CD4-positive, alpha-beta T cell treated with Interleukin-2 at 100 ng/mL for 4 hours (primary cell): ENCODE results near the gene ABCG4.
"Not testable (repeated sequence)": the region's sequence is repeated elsewhere in the genome, so short reads cannot be mapped to it uniquely, and the experiment has no call there.

Source experiments
- DNase-seq: peaks from one replicate; pipeline ENCODE4 v3.0.0-alpha.2; 2020; ENCODE audit warnings: low spot score

ABCG4 gene

DNA sequence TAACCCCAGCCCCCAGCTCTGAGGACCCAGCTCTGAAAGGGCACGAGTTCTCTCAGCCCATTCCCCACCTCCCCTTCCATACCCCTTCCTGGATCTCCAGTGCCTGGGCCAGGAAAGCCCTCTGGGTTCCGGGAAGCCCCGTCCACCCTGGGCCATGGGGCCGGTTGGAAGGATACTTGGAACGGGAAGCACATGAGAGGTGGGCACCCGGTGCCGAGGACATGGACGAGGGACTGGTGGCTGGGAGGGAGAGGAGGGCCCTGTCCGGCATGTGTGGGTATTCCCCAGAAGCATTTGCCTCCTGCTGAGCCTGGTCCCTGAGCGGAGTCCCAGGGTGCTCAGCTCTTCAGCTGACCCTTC, 32.6 kb upstream of the ABCG4 start:
- no peak for DNase-seq

DNA sequence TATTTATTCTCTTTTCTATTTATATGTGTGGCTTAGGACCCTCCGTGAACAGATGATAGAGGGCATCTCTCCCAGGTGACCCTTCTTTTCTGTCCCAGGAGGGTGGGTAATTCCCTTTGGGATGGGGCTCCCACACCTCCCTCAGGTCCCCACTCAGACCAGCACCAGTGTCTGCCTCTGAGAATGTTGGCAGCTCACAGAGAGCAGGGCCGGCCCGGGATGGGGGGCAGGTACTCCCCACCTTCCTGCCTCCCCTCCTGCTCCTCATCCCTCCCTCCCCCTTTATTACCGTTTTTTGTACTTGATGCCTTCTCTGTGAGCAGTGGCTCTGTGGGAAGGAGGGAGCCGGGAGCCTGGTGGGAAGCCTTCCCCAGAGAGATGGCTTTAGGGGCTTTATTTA, 32.3 kb upstream of the ABCG4 start:
- DNase-seq = no peak

DNA sequence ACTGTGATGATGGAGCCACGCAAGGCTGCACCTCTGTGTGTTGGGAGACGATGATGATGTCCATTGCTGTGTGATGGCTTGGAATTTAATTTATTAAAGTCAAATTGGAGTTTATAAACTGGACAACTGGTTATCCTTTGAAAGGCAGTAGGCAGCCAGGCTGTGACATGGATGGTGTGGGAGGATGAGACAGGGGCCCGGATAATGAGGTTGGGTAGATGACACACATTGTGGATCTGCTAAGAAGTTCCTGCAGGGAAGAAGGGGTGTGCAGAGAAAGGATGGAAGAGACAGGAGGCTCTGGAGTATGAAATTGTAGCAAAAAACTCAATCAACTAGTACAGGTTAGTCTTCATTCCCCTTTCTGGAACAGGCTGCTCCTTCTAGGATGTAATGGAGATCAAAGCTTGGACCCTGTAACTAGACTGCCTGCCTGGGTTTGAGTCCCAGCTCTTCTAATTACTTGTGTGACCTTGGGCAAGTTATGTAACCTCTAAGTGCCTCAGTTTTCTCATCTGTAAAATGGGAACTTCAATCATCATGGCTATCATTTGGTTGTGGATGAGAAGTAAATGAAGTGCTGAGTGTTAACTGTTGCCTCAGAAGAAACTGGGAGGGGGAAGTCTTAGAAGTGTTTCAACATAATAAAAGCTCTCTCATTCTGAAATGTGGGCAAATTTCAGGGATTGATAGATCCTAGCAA, 31.7 kb upstream of the ABCG4 start:
- DNase-seq = no peak

DNA sequence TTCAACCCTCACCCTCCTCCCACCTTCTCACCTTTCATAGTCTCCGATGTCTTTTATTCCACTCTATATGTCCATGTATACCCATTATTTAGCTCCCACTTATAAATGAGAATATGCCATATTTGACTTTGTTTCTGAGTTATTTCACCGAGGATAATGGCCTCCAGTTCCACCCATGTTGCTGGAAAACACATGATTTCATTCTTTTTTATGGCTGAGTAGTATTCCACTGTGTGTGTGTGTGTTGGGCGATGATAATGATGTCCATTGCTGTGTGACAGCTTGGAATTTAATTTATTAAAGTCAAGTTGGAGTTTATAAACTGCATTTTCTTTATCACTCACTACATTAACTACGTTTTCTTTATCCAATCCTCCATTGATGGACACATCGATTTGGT, 30.6 kb upstream of the ABCG4 start:
- DNase-seq = no peak

DNA sequence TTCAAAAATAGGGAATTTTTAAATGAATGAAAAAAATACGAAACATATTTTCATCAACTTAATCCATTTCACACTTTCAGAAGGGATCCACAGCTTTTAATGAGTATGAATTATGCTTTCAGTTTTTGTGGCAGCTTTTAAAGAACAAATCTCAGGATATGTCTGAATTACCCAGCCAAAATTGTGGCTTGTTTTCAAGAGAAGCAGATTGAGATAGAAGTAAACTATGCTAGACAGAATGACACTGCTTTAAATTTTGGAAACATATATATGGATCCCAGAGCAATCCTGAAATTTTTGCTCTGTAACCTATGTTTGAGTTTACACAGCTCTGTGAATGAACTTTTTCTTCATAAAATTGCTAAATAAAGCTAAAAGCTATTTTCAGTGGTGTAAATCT, 29.9 kb upstream of the ABCG4 start:
- no peak for DNase-seq

DNA sequence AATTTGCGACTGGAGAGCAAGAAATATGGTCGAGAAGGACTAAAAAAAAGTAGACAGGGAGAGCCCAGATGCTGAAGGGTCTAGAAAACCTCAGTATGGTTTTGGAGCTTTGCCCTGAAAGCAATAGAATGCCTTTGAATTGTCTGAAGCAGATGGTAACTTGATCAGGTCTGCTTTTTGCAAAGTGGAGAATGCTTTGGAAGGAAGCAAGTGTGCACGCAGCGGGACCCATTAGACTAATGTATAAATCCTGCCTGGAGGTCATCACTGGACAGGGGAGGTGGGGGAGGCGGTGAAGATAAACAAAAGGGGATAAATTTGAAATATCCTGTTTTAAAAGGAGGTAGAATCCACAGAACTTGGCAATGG, 28.2 kb upstream of the ABCG4 start:
- DNase-seq = no peak

DNA sequence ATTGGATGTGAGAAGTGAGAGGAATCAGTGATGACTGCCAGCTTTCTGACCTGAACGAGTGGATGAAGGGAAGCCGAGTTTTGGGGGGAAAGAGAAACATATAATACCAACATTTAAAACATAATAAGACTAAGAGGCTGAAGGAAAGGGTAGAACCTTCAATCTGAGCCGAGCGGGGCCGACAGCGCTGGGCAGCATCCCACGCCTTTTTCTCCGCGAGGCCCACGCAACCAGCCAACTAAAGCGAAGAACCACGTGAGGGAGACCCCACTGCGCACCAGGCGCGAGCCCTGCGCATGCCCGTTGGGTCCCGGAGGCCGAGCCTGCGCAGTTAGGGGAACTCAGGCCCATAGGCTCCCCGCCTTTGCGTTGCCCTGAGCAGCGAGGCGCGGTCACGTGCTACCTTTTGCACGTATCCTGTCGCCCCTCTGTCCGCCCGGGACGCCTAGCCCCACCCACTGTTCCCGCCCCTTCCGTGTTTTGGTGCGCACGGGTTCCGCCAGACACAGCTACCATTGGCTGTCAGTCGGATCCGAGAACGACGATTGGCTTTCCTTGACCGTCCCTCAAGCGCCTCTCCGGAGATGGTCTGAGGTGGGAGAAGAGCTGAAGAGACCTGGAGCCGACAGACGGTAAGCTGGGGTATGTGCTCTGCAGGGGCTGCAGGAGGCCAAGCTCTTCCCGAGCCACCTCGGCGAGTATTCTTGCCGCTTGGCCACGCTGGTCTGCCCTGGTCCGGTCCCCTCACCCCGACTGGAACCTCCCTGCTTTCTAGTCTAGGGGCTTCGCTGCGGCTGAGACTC, 27.6 kb upstream of the ABCG4 start, which contains the start of gene HINFP:
Gene HINFP, plus strand, starts transcription at position 573 of the 803 bp plus-strand sequence. CDS start 5,365 bp downstream, outside the sequence.
- peak; percentile 100 for DNase-seq

DNA sequence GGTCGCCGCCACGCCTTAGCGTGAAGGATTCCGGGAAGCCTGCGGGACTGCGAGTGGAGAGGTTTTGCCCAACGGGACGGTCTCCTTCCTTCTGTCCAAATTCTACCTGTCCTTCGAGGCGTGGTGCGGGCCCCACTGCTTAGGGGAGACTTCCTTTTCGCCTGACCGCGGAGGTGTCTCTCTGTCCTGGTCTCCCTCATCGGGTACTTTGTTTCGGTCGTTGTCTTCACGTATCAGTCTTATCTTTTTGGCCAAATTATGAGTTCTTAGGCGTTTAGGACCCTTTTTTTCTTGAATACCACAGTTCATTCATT, 27.1 kb upstream of the ABCG4 start:
- DNase-seq = no peak

DNA sequence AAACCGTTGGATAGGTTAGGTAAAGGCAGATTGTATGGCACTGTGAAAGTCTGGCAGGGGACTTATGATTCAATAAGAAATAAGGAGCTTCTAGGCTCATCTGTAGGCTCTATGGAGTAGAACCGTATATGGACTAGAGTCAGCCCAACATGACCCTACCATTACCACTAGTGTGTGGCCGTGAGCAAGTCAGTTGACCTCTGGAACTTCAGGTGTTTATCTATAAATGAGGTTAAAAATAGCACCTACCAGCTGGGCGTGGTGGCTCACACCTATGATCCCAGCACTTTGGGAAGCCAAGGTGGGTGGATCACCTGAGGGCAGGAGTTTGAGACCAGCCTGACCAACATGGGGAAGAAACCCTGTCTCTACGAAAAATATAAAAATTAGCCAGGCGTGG, 23.0 kb upstream of the ABCG4 start:
- no peak for DNase-seq

DNA sequence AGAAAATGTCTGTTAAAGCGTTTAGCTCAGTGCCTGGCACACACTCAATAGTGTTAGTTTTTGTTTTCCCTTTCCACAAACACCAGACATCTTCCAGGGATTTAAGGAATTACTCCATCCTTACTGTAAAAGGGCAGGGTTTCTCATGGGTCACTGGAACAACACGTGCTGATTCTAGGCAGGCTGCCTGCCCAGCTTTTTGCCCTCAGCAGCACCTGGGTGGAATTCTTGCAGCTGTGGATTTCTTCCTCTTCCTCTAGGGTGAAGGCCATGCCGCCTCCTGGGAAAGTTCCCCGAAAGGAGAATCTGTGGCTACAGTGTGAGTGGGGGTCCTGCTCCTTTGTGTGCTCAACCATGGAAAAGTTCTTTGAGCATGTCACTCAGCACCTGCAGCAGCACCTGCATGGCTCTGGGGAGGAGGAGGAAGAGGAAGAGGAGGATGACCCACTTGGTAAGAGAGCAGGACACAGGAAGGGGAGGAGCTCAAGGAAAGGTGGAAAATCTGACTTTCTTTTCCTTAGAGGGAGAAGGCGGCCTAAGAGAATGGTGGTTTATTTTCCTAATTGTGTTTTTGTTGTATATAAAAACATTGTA, 22.1 kb upstream of the ABCG4 start:
- no peak for DNase-seq

DNA sequence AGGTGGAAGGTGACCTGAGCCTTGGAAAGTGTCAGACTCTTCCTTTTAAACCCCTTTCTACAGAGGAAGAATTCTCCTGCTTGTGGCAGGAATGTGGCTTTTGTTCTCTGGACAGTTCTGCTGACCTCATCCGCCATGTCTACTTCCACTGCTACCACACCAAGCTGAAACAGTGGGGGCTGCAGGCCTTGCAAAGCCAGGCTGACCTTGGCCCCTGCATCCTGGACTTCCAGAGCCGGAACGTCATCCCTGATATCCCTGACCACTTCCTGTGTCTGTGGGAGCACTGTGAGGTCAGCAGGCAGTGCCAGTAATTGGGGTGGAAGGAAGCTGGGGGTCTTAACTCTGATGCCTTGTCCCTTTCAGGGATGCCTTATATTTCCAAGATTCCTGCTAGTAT, 18.2 kb upstream of the ABCG4 start:
- no peak for DNase-seq

DNA sequence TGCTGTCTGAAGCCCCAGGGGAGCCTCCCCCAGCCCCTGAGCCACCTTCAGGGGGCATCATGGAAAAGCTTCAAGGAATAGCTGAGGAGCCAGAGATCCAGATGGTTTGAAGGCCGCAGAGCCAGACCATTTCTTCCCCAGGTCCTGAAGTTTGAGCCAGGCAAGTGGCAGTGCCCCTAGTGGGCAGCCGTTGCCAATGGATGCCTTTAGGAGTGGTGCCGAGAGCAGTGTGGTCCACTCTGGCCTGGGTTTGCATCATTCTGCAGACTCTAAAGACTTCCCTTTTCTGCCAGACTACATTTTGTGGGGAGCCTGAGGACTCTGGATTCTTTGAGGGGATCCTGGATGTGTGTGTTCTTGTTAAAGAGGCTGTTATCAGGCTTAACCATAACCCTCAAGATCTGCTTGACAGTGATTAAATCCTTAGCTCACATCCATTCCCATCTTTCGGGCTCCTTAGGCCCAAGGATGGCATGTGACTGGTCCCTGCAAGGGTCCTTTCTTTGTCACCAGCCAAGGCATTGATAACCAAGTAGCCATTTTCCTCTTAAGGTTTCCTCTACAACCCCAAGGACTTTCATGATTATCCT, 14.4 kb upstream of the ABCG4 start:
- no peak for DNase-seq

DNA sequence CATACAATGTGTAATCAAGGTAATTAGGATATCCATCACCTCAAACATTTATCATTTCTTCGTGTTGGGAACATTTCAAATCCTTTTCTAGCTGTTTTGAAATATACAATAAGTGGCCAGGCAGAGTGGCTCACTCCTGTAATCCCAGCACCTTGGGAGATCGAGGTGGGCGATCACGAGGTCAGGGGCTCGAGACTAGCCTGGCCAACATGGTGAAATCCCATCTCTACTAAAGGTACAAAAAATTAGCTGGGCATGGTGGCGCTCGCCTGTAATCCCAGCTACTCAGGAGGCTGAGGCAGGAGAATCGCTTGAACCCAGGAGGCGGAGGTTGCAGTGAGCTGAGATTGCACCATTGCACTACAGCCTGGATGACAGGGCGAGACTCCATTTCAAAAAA, 9.6 kb upstream of the ABCG4 start:
- not testable (repeated sequence) for DNase-seq

DNA sequence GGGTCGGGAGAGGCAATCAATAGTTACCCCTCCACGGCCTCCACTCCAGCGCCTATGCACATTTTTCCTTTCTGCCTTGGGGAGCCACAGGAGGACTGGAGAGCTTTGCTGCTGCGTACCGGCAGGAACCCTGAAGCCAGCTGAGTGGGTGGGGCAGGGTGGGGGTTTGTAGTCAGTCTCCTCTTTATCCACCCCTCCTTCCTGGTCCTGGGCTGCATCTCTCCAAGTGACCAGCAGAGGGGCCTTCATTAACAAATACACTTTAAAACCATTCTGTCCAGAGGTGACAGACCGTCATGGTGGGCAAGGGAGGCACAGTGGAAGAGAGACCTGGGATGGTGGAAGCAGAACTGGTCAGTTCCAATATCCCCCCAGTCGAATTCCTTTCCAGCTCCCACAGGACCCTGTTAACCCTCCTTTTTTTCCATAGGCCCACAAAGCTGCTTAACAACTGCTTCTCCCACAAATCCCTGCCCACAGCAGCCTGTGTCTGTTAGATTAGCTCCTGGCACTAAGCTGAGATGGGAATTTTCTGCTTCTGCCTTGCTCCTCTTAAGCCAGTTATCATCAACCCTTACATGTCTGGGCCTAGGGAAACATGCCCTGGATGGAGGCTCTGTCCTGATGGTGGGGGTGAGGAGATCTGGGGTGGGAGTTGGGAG, 3.9 kb upstream of the ABCG4 start:
- DNase-seq = peak; percentile 33

DNA sequence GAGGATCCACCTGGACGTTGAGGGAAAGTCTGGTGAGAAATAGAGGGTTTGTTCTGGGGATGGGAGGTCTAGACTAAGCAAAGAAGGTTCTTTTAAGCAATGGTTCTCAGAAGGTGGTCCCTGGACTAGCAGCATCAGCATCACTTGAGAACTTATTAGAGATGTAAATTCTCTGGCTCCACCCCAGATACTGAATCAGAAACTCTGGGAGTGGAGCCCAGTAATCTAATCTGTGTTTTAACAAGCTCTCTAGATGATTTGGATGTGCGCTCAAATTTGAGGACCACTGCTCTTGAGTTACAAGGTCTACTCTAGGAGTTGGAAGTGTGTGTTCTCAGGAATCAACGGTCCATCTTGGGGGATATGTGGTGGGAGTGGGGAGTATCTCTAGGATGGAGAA, 3.3 kb upstream of the ABCG4 start:
- DNase-seq = no peak

DNA sequence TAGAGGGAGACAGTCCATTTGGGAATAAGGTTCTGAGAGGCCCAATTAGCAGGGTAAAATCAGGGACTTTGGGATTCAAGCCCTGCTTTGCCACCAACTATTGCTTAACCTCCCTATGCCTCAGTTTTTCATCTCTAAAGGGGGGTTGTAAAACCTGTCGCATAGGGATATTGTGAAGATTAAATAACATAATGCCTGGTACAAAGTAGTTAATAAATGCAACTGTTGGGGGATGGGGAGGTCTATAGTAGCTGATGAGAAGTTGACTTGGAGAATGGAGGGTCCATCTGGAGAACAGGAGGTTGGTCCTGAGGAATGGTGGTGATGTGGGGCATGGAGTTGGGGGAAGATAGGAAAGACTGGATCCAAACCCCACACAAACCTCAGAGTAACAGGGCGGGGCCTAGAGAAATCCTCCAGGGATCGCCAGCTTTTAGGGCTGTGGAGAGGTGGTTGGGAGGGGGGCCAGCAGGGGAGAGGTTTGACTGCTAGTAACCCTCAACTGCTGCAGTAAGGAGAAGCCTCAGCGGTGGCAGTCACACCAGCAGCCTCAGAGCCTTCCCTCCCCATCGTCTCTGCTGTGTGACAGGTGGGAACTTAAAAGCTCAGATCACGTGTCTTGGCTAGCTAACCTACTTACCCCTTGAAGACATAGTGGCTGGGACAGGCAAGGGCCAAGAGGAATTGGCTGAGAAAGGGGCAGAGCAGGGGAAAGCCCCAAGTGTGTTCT, 1.1 kb upstream of the ABCG4 start:
- no peak for DNase-seq

DNA sequence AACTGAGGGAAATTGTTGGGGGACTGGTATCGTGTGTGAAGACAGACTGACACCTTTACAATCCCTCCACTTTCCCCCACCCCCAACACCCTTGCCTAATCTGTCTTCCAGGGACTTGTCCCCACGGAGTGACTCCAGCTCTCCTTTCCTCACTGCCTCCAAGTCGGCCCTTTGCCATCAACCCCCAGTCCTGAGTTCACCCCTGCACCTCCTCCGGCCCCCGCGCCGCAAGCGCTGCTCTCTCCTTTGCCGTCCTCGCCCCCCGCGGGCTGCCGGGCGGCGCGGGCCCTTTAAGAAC, 183 bp upstream of the ABCG4 start:
- no peak for DNase-seq

DNA sequence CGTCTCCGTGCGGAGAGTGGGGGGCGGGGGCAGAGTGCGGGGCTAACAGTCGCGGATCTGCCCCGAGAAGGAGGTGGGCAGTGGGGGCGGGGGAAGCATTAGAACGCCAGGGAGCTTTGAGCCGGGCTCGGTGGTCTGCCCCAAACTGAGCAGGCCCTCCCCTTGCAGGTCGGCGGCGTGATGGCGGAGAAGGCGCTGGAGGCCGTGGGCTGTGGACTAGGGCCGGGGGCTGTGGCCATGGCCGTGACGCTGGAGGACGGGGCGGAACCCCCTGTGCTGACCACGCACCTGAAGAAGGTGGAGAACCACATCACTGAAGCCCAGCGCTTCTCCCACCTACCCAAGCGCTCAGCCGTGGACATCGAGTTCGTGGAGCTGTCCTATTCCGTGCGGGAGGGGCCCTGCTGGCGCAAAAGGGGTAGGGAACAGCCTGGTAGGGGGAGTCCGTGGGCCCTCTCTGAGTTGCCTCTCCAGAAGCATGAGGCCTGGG, 979 bp downstream of the ABCG4 start:
- no peak for DNase-seq

DNA sequence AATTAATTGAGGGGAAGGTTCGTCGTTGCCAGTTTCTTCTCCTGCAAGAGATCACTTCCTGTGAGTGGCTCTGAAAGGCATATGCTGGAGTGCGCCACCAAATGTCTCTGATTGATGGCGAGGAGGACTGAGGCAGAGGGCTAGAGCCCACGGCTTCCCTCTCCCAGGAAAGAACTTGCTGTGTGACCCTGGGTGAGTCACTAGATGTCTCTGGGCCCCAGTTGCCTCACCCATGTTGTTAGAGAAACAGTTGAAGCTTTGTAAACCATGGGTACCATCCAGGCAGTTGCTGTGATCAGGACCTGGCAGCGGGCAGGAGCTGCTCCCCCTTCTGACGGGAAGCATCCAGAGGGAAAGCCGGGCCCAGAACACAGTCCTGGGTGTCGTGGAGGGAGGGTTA, 3.2 kb downstream of the ABCG4 start:
- DNase-seq = no peak

DNA sequence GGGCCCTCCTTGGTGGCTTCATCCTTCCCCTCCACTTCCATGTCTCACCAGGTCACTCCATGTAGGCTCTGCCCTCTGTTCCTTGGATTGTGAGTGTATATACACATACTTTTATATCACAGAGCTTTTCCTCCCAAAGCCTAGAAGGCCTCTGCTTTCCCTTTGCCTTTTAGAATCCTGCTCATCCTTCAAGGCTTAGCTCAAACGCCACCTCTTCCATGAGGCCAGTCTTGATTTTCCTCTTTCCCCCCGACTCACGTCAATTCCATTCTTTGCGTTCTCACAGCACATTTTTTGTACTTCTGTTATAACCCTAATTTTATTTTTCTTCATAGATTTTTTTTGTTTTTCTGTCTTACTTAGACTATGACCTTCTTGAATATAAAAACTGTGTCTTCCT, 3.8 kb downstream of the ABCG4 start:
- no peak for DNase-seq

DNA sequence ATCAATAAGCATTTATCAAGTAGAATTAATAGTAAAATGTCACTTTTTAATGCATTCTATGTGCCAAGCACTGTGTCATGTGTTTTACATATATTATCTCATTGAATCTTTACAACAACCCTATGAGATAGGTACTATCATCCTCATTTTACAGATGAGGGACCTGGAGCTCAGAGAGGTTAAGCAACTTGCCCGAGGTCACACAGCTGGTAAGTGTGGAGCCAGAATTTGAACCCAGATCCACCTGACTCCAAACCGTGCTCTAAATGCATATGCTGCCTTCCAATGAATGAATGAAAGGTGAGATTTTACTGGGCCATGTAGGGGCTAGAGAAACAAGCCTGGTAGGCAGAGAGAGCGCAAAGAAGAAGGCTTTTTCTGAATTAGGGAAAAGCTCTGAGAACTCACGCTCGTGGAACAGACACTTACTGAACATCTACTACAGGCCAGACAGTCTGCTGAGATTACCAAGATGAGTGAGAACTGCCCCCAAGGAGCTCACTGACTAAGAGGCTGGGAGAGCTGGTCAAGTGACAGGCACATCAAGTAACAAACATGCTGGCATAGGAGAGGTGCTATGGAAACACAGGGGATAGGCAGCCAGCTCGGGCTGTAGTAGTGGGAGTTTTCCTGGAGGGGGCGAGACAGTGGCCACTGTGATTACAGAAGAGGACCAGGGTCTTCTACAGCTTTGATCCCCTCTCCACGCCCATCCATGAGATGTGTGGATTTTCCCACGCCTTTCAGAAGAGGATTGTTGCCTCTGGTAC, 4.4 kb downstream of the ABCG4 start:
- no peak for DNase-seq
